ENCODE results near the gene SMG6.

- TF ChIP-seq SMC3 (IDR thresholded peaks at IDR 0.05; ENCODE audit: low read depth, low read length): no peak
- no peak for TF ChIP-seq RAD21 (IDR thresholded peaks at IDR 0.05; ENCODE audit: low read length)
- no peak for TF ChIP-seq CTCF (conservative IDR thresholded peaks at IDR 0.05; ENCODE audit: low read depth, low read length)
- TF ChIP-seq FOS (IDR thresholded peaks at IDR 0.05; ENCODE audit: low read depth, low read length): no peak
- no peak for TF ChIP-seq POLR2A (IDR thresholded peaks at IDR 0.05; ENCODE audit: low read depth, low read length)
- TF ChIP-seq RCOR1 (IDR thresholded peaks at IDR 0.05; ENCODE audit: insufficient replicate concordance, low read length): no peak
- no peak for TF ChIP-seq BHLHE40 (IDR thresholded peaks at IDR 0.05; ENCODE audit: low read depth, low read length)
- TF ChIP-seq CEBPB (IDR thresholded peaks at IDR 0.05; ENCODE audit: low read depth, low read length): no peak
- no peak for TF ChIP-seq USF2 (IDR thresholded peaks at IDR 0.05; ENCODE audit: low read depth, low read length)
- no peak for TF ChIP-seq MAZ (IDR thresholded peaks at IDR 0.05; ENCODE audit: borderline replicate concordance, low read depth, low read length)
These were observed 282.9 kb downstream of the SMG6 start for GRCh38 chr17:2020721-2021120.
